ENCODE data around the gene SDR42E1.

DNA sequence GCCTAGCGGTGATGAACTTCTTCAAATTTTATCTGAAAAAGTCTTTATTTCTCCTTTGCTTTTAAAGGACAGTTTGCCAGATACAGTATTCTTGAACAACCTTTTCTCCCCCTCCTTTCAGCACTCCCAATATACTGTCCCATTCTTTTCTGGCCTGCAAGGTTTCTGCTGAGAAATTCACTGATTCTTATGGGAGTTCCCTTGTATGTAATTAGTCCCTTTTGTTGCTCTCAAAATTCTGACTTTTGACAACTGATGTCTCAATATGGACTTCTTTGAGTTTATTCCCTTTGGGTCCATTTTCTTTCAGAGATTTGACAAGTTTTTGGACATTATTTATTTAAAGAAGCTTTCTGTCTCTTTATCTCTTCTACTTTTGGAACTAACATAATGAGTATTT is 39.4 kb downstream of the SDR42E1 start:
- TF ChIP-seq, protein P1, sequence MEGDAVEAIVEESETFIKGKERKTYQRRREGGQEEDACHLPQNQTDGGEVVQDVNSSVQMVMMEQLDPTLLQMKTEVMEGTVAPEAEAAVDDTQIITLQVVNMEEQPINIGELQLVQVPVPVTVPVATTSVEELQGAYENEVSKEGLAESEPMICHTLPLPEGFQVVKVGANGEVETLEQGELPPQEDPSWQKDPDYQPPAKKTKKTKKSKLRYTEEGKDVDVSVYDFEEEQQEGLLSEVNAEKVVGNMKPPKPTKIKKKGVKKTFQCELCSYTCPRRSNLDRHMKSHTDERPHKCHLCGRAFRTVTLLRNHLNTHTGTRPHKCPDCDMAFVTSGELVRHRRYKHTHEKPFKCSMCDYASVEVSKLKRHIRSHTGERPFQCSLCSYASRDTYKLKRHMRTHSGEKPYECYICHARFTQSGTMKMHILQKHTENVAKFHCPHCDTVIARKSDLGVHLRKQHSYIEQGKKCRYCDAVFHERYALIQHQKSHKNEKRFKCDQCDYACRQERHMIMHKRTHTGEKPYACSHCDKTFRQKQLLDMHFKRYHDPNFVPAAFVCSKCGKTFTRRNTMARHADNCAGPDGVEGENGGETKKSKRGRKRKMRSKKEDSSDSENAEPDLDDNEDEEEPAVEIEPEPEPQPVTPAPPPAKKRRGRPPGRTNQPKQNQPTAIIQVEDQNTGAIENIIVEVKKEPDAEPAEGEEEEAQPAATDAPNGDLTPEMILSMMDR (optimal IDR thresholded peaks at IDR 0.05 in 1 of 3, IDR thresholded peaks at IDR 0.05 in 1 of 3, conservative IDR thresholded peaks at IDR 0.05 in 1 of 3; ENCODE audit: extremely low read depth in 1 of 3, insufficient read depth in 2 of 3, low read length in 3 of 3) = no peak
- no peak for TF ChIP-seq EZH2 (IDR thresholded peaks at IDR 0.05; ENCODE audit: low read length)

All from keratinocyte (primary cell).